Mesendoderm (in vitro differentiated cells): Measurements from ENCODE around the gene SREBF1.
A peak's percentile ranks its signal among the peaks of the same experiment; 100 is the strongest.

Source experiments
- DNase-seq: peaks from one replicate; pipeline ENCODE4 v3.0.0; 2013
- H2AK5ac ChIP-seq: 2 replicates; pipeline ENCODE4 v1.6.1; 2013; ENCODE audit warnings: low read length, inconsistent platforms
- H2BK120ac ChIP-seq: 2 replicates; pipeline ENCODE4 v1.6.1; 2013; ENCODE audit warnings: low read depth, mild to moderate bottlenecking, low read length, moderate library complexity, mixed read lengths
- H2BK15ac ChIP-seq: replicated peaks from 2 replicates; pipeline ENCODE4 v1.6.1; 2013; ENCODE audit warnings: low read depth, mild to moderate bottlenecking, moderate library complexity
- H2BK5ac ChIP-seq: 2 replicates; pipeline ENCODE4 v1.6.1; 2013; ENCODE audit warnings: low read length, inconsistent platforms
- H3K18ac ChIP-seq: 2 replicates; pipeline ENCODE4 v1.6.1; 2013; ENCODE audit warnings: mild to moderate bottlenecking, low read length, mixed read lengths
- H3K23ac ChIP-seq: one replicate; pipeline ENCODE4 v1.6.1; 2013; ENCODE audit warnings: low read length
- H3K27ac ChIP-seq: 2 replicates; pipeline ENCODE4 v1.5.1; 2013; ENCODE audit warnings: low read depth, mild to moderate bottlenecking, inconsistent platforms, low read length, moderate library complexity
- H3K27me3 ChIP-seq: 2 replicates; pipeline ENCODE4 v1.6.1; 2013; ENCODE audit warnings: low read length, control low read depth, mild to moderate bottlenecking, inconsistent platforms; ENCODE audit not compliant: insufficient read depth, poor library complexity
- H3K36me3 ChIP-seq: 2 replicates; pipeline ENCODE4 v1.6.1; 2013; ENCODE audit warnings: low read length, inconsistent platforms; ENCODE audit not compliant: control insufficient read depth, insufficient read depth
- H3K4ac ChIP-seq: one replicate; pipeline ENCODE4 v1.6.1; 2013; ENCODE audit warnings: low read depth, mild to moderate bottlenecking, low read length, moderate library complexity
- H3K4me1 ChIP-seq: 2 replicates; pipeline ENCODE4 v1.6.1; 2013; ENCODE audit warnings: low read depth, low read length, inconsistent platforms; ENCODE audit not compliant: control insufficient read depth
- H3K4me2 ChIP-seq: 2 replicates; pipeline ENCODE4 v1.6.1; 2013; ENCODE audit warnings: low read length
- H3K4me3 ChIP-seq: 2 replicates; pipeline ENCODE4 v1.5.1; 2013; ENCODE audit warnings: mild to moderate bottlenecking, low read length
- H3K56ac ChIP-seq: one replicate; pipeline ENCODE4 v1.6.1; 2013; ENCODE audit warnings: low read length
- H3K79me1 ChIP-seq: 2 replicates; pipeline ENCODE4 v1.6.1; 2013; ENCODE audit warnings: low read length, inconsistent platforms
- H3K79me2 ChIP-seq: 2 replicates; pipeline ENCODE4 v1.6.1; 2013; ENCODE audit warnings: mild to moderate bottlenecking, low read length; ENCODE audit not compliant: control insufficient read depth, insufficient read depth
- H3K9ac ChIP-seq: 2 replicates; pipeline ENCODE4 v1.6.1; 2013; ENCODE audit warnings: low read length, inconsistent platforms
- H4K5ac ChIP-seq: one replicate; pipeline ENCODE4 v1.6.1; 2013; ENCODE audit warnings: low read length
- H4K8ac ChIP-seq: one replicate; pipeline ENCODE4 v1.6.1; 2013; ENCODE audit warnings: low read depth, mild to moderate bottlenecking, control low read depth, low read length, moderate library complexity
- WGBS: extraction: QIAGEN DNeasy Blood & Tissue Kit; methylation state at CpG from one replicate; pipeline ENCODE4 v1.1.7; 2013; ENCODE audit warnings: low lambda C conversion rate, missing lambda C conversion rate; ENCODE audit not compliant: insufficient coverage; ENCODE audit errors: extremely low coverage; 5-methylcytosine and 5-hydroxymethylcytosine counted together

The SREBF1 gene

GRCh38 chr17:17855976-17856375, 19.2 kb upstream of the SREBF1 start:
- no peak overlapping the region for H3K18ac ChIP-seq
- no peak overlapping the region for H3K4ac ChIP-seq
- H2BK5ac ChIP-seq, result no peak overlapping the region
- no peak overlapping the region for H3K27ac ChIP-seq
- H2BK15ac ChIP-seq, result no peak overlapping the region
- H3K9ac ChIP-seq, result no peak overlapping the region
- H3K4me1 ChIP-seq, result no peaks in the 10 kb centered on the region
- H2BK120ac ChIP-seq, result no peak overlapping the region
- no peak overlapping the region for H3K4me3 ChIP-seq
- DNase-seq, result no peak
- H4K5ac ChIP-seq, result no peak overlapping the region
- H3K79me2 ChIP-seq, result no peaks in the 10 kb centered on the region
- H3K56ac ChIP-seq, result no peak overlapping the region
- no peak overlapping the region for H3K23ac ChIP-seq
- H4K8ac ChIP-seq, result no peak overlapping the region
- H3K27me3 ChIP-seq, result no peaks in the 10 kb centered on the region
- H2AK5ac ChIP-seq, result no peak overlapping the region
- no peak overlapping the region for H3K4me2 ChIP-seq
- H3K79me1 ChIP-seq, result no peaks in the 10 kb centered on the region
- no peaks in the 10 kb centered on the region for H3K36me3 ChIP-seq
- WGBS, result no CpG with 5 or more reads among the region's 3 CpGs

GRCh38 chr17:17853811-17854447, 17.1 kb upstream of the SREBF1 start:
- no CpG with 5 or more reads among the region's 8 CpGs for whole genome bisulfite sequencing
- Histone ChIP-seq H3K27ac (no peak overlapping the region), H2BK15ac (no peak overlapping the region), H3K4me3 (no peak overlapping the region), H3K4me1 (no peaks in the 10 kb centered on the region), H3K4me2 (no peak overlapping the region), H3K4ac (no peak overlapping the region), H3K56ac (no peak overlapping the region), H3K18ac (no peak overlapping the region), H3K79me2 (no peaks in the 10 kb centered on the region), H2BK120ac (no peak overlapping the region), H2AK5ac (no peak overlapping the region), H3K23ac (no peak overlapping the region), H4K8ac (no peak overlapping the region), H3K27me3 (no peaks in the 10 kb centered on the region), H3K79me1 (no peaks in the 10 kb centered on the region), H2BK5ac (no peak overlapping the region), H3K36me3 (no peaks in the 10 kb centered on the region), H4K5ac (no peak overlapping the region), H3K9ac (no peak overlapping the region)
- no peak for DNase-seq

DNA sequence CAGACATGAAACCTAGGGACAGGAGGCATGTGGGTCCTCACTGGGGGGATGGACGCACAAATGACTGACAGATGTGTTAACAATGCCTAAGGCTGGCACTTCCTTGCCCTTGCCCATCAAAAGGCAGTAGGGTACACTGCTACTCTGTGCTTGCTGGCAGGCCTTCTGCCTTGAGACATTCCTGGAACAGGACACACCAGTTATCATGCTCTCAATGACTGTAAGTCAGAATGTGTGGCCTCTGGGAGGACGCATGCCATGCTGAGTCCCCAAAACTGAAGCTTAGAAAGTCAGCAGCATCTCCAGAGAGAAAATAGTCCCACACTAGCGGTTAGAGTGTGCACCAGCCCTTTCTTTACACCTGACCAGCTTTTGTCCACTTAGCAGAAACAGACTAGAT, 16.1 kb upstream of the SREBF1 start:
- no peak overlapping the region for H2BK5ac ChIP-seq
- WGBS, result no CpG with 5 or more reads among the region's 3 CpGs
- no peak overlapping the region for H3K9ac ChIP-seq
- no peak overlapping the region for H4K8ac ChIP-seq
- H3K36me3 ChIP-seq, result no peaks in the 10 kb centered on the region
- H2AK5ac ChIP-seq, result no peak overlapping the region
- H4K5ac ChIP-seq, result no peak overlapping the region
- H2BK120ac ChIP-seq, result no peak overlapping the region
- no peak overlapping the region for H3K4me3 ChIP-seq
- H3K23ac ChIP-seq, result peak overlapping the region; percentile 80
- no peak overlapping the region for H3K18ac ChIP-seq
- no peaks in the 10 kb centered on the region for H3K4me1 ChIP-seq
- no peak overlapping the region for H3K56ac ChIP-seq
- no peaks in the 10 kb centered on the region for H3K79me1 ChIP-seq
- H3K4me2 ChIP-seq, result no peak overlapping the region
- H3K27ac ChIP-seq, result no peak overlapping the region
- no peak overlapping the region for H3K4ac ChIP-seq
- DNase-seq, result no peak
- no peak overlapping the region for H2BK15ac ChIP-seq
- H3K27me3 ChIP-seq, result no peaks in the 10 kb centered on the region
- H3K79me2 ChIP-seq, result no peaks in the 10 kb centered on the region

- no peak overlapping the region for H3K4me3 ChIP-seq
- H3K9ac ChIP-seq, result no peak overlapping the region
- no peaks in the 10 kb centered on the region for H3K36me3 ChIP-seq
- no peak overlapping the region for H3K4me2 ChIP-seq
- no peak for DNase-seq
- H3K56ac ChIP-seq, result no peak overlapping the region
- no peak overlapping the region for H4K5ac ChIP-seq
- no peaks in the 10 kb centered on the region for H3K4me1 ChIP-seq
- H3K79me1 ChIP-seq, result no peaks in the 10 kb centered on the region
- H4K8ac ChIP-seq, result no peak overlapping the region
- H2BK15ac ChIP-seq, result no peak overlapping the region
- H3K18ac ChIP-seq, result no peak overlapping the region
- no CpG with 5 or more reads among the region's 21 CpGs for WGBS
- H3K4ac ChIP-seq, result no peak overlapping the region
- no peak overlapping the region for H3K27ac ChIP-seq
- H2AK5ac ChIP-seq, result no peak overlapping the region
- no peak overlapping the region for H3K23ac ChIP-seq
- no peaks in the 10 kb centered on the region for H3K27me3 ChIP-seq
- H2BK120ac ChIP-seq, result no peak overlapping the region
- no peak overlapping the region for H2BK5ac ChIP-seq
- H3K79me2 ChIP-seq, result no peaks in the 10 kb centered on the region
Observed at GRCh38 chr17:17851103-17852002, 14.6 kb upstream of the SREBF1 start.

DNA sequence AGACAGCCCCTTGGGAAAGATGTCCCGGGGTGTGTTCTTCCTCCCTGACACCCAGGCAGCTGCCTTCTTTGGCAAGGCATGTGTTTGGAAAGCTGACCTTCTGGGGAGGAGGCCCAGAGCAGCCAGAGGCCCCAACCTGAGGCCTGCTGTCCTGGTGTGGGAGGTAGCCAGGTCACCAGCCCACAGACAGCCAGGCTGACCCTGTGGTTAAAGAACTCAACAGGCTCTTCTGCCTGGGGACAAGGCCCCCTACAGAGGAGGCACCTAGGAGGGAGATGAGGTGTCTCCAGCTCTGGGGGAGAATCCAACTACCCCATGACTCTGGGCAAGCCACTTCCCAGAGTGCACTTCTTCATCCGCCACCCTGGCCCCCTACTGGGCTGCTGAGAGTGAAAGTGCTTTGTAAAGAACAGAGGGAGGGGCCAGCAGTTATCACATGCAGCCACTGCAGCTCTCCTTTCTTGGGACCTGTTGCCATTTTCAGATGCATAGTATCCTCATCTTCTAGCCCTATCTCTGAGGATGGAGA, 13.1 kb upstream of the SREBF1 start:
- H3K36me3 ChIP-seq, result no peaks in the 10 kb centered on the region
- H4K8ac ChIP-seq, result no peak overlapping the region
- peak; percentile 75 for DNase-seq
- H2BK120ac ChIP-seq, result no peak overlapping the region
- H3K9ac ChIP-seq, result no peak overlapping the region
- no CpG with 5 or more reads among the region's 2 CpGs for WGBS
- H3K23ac ChIP-seq, result no peak overlapping the region
- H3K79me2 ChIP-seq, result no peaks in the 10 kb centered on the region
- no peak overlapping the region for H2BK15ac ChIP-seq
- no peak overlapping the region for H3K4ac ChIP-seq
- H3K27me3 ChIP-seq, result no peaks in the 10 kb centered on the region
- H3K4me3 ChIP-seq, result no peak overlapping the region
- H3K56ac ChIP-seq, result no peak overlapping the region
- no peak overlapping the region for H2AK5ac ChIP-seq
- no peak overlapping the region for H3K4me2 ChIP-seq
- H3K4me1 ChIP-seq, result no peaks in the 10 kb centered on the region
- no peak overlapping the region for H3K18ac ChIP-seq
- H4K5ac ChIP-seq, result no peak overlapping the region
- no peaks in the 10 kb centered on the region for H3K79me1 ChIP-seq
- H2BK5ac ChIP-seq, result no peak overlapping the region
- H3K27ac ChIP-seq, result no peak overlapping the region
